Measurements from ENCODE around the gene MITF. TPM values are rescaled to one million over a fixed set of nuclear protein-coding genes. Genes with fewer than 3 reads are reported as not detected.

MITF gene
- polyA plus RNA-seq, 1 of the 3 experiments (the other 2 are of a cell fraction) = 1.7 TPM

- peak; percentile 82 for TF ChIP-seq NFIC (IDR thresholded peaks at IDR 0.05; ENCODE audit: borderline replicate concordance)
- 0 out of 2 replicates have a peak, but pooled peaks have one; percentile 29 for TF ChIP-seq FOXJ3 (CRISPR knock-in tag; IDR thresholded peaks at IDR 0.05)
- TF ChIP-seq ELF1 (IDR thresholded peaks at IDR 0.05) = no peak
- no peak for TF ChIP-seq MXI1 (IDR thresholded peaks at IDR 0.05; ENCODE audit: low read depth, low read length)
- peak; percentile 33 to 66; a peak in 3 of 4 replicates for TF ChIP-seq EP300 (IDR thresholded peaks at IDR 0.05; ENCODE audit: borderline replicate concordance in 1 of 2, low read depth in 1 of 2, low read length in 1 of 2)
- no peak for TF ChIP-seq CTCF (IDR thresholded peaks at IDR 0.05)
- TF ChIP-seq FOXM1 (IDR thresholded peaks at IDR 0.05; ENCODE audit: low read depth) = no peak
- 0 out of 2 replicates have a peak, but pooled peaks have one; percentile 17 for TF ChIP-seq MAX (IDR thresholded peaks at IDR 0.05; ENCODE audit: low read depth)
- no peak for TF ChIP-seq SMC3 (IDR thresholded peaks at IDR 0.05; ENCODE audit: low read depth, low read length)
- peak; percentile 83 for TF ChIP-seq TCF12 (IDR thresholded peaks at IDR 0.05)
- TF ChIP-seq RCOR1 (IDR thresholded peaks at IDR 0.05; ENCODE audit: low read length) = peak; percentile 78
- TF ChIP-seq POLR2AphosphoS5 (IDR thresholded peaks at IDR 0.05; ENCODE audit: low read depth, low read length) = no peak; the same call in 1 of the 2 replicates
- TF ChIP-seq YY1 (IDR thresholded peaks at IDR 0.05; ENCODE audit: low read depth) = no peak
Measured at GRCh38 chr3:69997631-69998307, 258.5 kb downstream of the MITF start (continued).

GRCh38 chr3:69998759-69999139 lies 259.5 kb downstream of the MITF start:
- H4K20me1 ChIP-seq (ENCODE audit: insufficient read depth) = no peaks in the 10 kb centered on the region
- POLR2A ChIA-PET = no interaction called here
- no peaks in the 10 kb centered on the region for H3K9me3 ChIP-seq
- CTCF ChIA-PET = no interaction called here
- H3K4me3 ChIP-seq (ENCODE audit: low read depth in 2 of 2, low read length in 1 of 2) = peak overlapping the region in 1 of 2 experiments; percentile 24; a peak in 1 of 4 replicates
- no peaks in the 10 kb centered on the region for H3K79me2 ChIP-seq (ENCODE audit: insufficient read depth)
- no peak overlapping the region for H3K9ac ChIP-seq
- 27% methylated on average over 3 of the region's 3 CpGs for whole genome bisulfite sequencing (ENCODE audit: low lambda C conversion rate)
- H3F3A ChIP-seq (replicated peaks; ENCODE audit: insufficient read depth) = peaks cover 7% of the 10 kb centered on the region
- peak overlapping the region in 1 of 2 experiments; percentile 62; a peak in 1 of 4 replicates for H3K27ac ChIP-seq (ENCODE audit: low read depth in 2 of 2, low read length in 1 of 2)
- peak overlapping the region; percentile 36; the same call in 1 of the 2 replicates for H3K4me2 ChIP-seq
- no peaks in the 10 kb centered on the region for H3K36me3 ChIP-seq (replicated peaks in 1 of 2; ENCODE audit: control insufficient read depth in 1 of 2, insufficient read depth in 2 of 2, low read length in 1 of 2)
- no peak for DNase-seq
- H2AFZ ChIP-seq (ENCODE audit: low read depth) = no peak overlapping the region; the same call in 1 of the 2 replicates
- H3K4me1 ChIP-seq (ENCODE audit: control insufficient read depth in 1 of 2, insufficient read depth in 2 of 2, low read depth in 1 of 2, low read length in 1 of 2) = peaks cover 0 to 12% of the 10 kb centered on the region in 2 experiments; a peak in 3 of 4 replicates
- no peaks in the 10 kb centered on the region for H3K27me3 ChIP-seq (ENCODE audit: insufficient read depth)
- no peaks in the 10 kb centered on the region for H3K9me2 ChIP-seq
- no peak for TF ChIP-seq TCF12 (IDR thresholded peaks at IDR 0.05)
- TF ChIP-seq POLR2AphosphoS5 (IDR thresholded peaks at IDR 0.05; ENCODE audit: low read depth, low read length) = no peak
- no peak for TF ChIP-seq CHD2 (IDR thresholded peaks at IDR 0.05; ENCODE audit: low read length, partially characterized antibody)
- no peak for TF ChIP-seq FOSL2 (IDR thresholded peaks at IDR 0.05; ENCODE audit: borderline replicate concordance, low read depth)
- no peak for TF ChIP-seq PBX3 (IDR thresholded peaks at IDR 0.05)
- TF ChIP-seq RCOR1 (IDR thresholded peaks at IDR 0.05; ENCODE audit: low read length) = no peak
- no peak for TF ChIP-seq YY1 (IDR thresholded peaks at IDR 0.05; ENCODE audit: low read depth)
- TF ChIP-seq SMC3 (IDR thresholded peaks at IDR 0.05; ENCODE audit: low read depth, low read length) = no peak
- TF ChIP-seq USF1 (IDR thresholded peaks at IDR 0.05; ENCODE audit: borderline replicate concordance, low read depth) = no peak
- no peak for TF ChIP-seq REST (IDR thresholded peaks at IDR 0.05; ENCODE audit: low read depth, low read length)
- no peak for TF ChIP-seq USF2 (IDR thresholded peaks at IDR 0.05; ENCODE audit: borderline replicate concordance, low read depth, low read length)
- TF ChIP-seq IRF3 (IDR thresholded peaks at IDR 0.05; ENCODE audit: low read depth, low read length) = no peak
- no peak for TF ChIP-seq MAX (IDR thresholded peaks at IDR 0.05; ENCODE audit: low read depth)
